ENCODE data around the gene OSBPL10. TPM values are rescaled to one million over a fixed set of nuclear protein-coding genes. Genes with fewer than 3 reads are reported as not detected.

The OSBPL10 gene
- total and polyA plus RNA-seq, 2 donors (not counting 1 experiment from before 2014, with no cell fraction given): 88.5 to 310 TPM

DNA sequence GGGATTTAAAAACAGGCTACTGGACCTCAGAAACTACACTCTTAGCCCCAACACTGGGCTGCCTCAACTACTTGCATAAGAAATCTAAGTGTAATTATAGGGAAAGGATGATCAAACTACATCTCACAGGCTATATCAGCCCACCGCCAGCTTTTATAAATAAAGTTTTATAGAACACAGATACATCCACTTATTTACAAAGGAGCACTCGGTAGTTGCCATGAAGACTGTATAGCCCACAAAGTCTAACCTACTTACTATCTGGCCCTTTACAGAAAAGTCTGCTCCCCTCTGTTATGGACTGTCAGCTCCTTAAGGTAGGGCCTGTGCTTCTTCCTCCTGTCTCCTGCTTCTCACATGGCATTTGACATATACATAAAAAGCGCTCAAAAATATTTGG lies 9.5 kb downstream of the OSBPL10 start:
- Histone ChIP-seq H3K4me3 (ENCODE audit: control extremely low read depth in 1 of 5, extremely low read depth in 1 of 5, insufficient read depth in 1 of 5, low read depth in 2 of 5, low read length in 4 of 5) (no peak overlapping the region), H4K20me1 (ENCODE audit: control insufficient read depth, insufficient read depth, low read length, poor library complexity, severe bottlenecking) (no peaks in the 10 kb centered on the region), H2AFZ (ENCODE audit: insufficient read depth, low read depth, low read length, poor library complexity, severe bottlenecking) (no peak overlapping the region), H3K27me3 (replicated peaks in 1 of 4; ENCODE audit: control extremely low read depth in 1 of 4, control insufficient read depth in 3 of 4, insufficient read depth in 4 of 4, low read length in 3 of 4) (no peaks in the 10 kb centered on the region), H3K79me2 (ENCODE audit: control insufficient read depth, insufficient read depth, low read length) (peaks cover 99% of the 10 kb centered on the region), H3K36me3 (replicated peaks in 1 of 2; ENCODE audit: control extremely low read depth in 1 of 2, control insufficient read depth in 1 of 2, extremely low read depth in 1 of 2, insufficient read depth in 2 of 2, low read length in 1 of 2) (peaks cover 0 to 28% of the 10 kb centered on the region in 2 experiments), H3K4me1 (ENCODE audit: control insufficient read depth in 2 of 2, insufficient read depth in 2 of 2, low read length in 2 of 2) (peaks cover 84 to 87% of the 10 kb centered on the region in 2 donors), H3K9me3 (ENCODE audit: control extremely low read depth in 1 of 3, control insufficient read depth in 2 of 3, insufficient read depth in 1 of 3, low read length in 2 of 3) (no peaks in the 10 kb centered on the region), H3K27ac (ENCODE audit: low read length in 2 of 2) (peak overlapping the region; percentile 38 to 73), H3K4me2 (replicated peaks; ENCODE audit: low read depth, low read length, poor library complexity, severe bottlenecking) (peak overlapping the region; percentile 53), H3K9ac (ENCODE audit: low read length) (peak overlapping the region; percentile 12)
- peaks cover 89% of the 10 kb centered on the region for H3K4me1 Mint-ChIP-seq
- DNase-seq: no peak
- no peaks in the 10 kb centered on the region for H3K9me3 Mint-ChIP-seq (ENCODE audit: insufficient read depth)
- ChIA-PET CTCF (interaction anchor here (0.6 to 3.6 kb wide), 6 partner anchors 10 to 81 kb away, joined by 3 to 11 read pairs (median 4); partner anchors contain the start of genes OSBPL10 and ZNF860), POLR2A (interaction anchor here (0.5 to 1.1 kb wide), 4 partner anchors 8 to 20 kb away, joined by 3 to 4 read pairs (median 4); partner anchors contain the start of genes OSBPL10 and ZNF860)
- H3K27ac Mint-ChIP-seq: peak overlapping the region; percentile 78
- ATAC-seq (ENCODE audit: low read depth): no peak
- intact Hi-C loops (cut with micrococcal nuclease): loop anchor here (1.0 kb wide), 1 partner anchor 10 kb away; the partner anchor contains the start of genes OSBPL10 and ZNF860
- H3K4me3 Mint-ChIP-seq: peak overlapping the region; percentile 66
- TF ChIP-seq, protein P1, sequence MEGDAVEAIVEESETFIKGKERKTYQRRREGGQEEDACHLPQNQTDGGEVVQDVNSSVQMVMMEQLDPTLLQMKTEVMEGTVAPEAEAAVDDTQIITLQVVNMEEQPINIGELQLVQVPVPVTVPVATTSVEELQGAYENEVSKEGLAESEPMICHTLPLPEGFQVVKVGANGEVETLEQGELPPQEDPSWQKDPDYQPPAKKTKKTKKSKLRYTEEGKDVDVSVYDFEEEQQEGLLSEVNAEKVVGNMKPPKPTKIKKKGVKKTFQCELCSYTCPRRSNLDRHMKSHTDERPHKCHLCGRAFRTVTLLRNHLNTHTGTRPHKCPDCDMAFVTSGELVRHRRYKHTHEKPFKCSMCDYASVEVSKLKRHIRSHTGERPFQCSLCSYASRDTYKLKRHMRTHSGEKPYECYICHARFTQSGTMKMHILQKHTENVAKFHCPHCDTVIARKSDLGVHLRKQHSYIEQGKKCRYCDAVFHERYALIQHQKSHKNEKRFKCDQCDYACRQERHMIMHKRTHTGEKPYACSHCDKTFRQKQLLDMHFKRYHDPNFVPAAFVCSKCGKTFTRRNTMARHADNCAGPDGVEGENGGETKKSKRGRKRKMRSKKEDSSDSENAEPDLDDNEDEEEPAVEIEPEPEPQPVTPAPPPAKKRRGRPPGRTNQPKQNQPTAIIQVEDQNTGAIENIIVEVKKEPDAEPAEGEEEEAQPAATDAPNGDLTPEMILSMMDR (IDR thresholded peaks at IDR 0.05): no peak
- TF ChIP-seq EZH2 (IDR thresholded peaks at IDR 0.05; ENCODE audit: borderline replicate concordance, insufficient read depth, low read depth, low read length, poor library complexity, severe bottlenecking): no peak
- 100% methylated on average over 1 of the region's 3 CpGs for WGBS (ENCODE audit: insufficient coverage)
- H3K27me3 Mint-ChIP-seq: no peaks in the 10 kb centered on the region

DNA sequence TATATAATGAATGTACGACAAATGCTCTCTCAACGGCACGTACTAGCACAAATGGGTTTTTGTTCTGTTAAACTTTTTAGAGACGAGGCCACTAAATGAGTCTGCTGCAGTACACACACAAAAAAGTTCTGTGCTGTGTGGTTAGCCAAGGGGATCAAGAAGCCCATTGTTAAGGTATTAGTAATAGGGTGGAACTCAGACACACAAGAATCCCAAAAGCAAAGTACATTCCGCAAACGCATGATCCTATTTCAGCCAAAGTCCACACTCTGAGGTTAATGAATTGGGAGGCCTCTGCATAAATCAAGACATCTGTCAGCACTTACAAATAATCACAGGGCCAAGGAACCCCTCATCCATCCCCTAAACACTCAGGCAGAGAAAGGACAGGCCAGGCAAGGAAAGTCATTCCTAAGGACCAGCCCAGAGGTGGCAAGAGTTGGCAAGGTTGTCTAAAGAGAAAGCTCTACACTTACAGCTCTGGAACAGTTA lies 12.1 kb downstream of the OSBPL10 start:
- Histone ChIP-seq H4K20me1 (ENCODE audit: control insufficient read depth, insufficient read depth, low read length, poor library complexity, severe bottlenecking) (no peaks in the 10 kb centered on the region), H2AFZ (ENCODE audit: insufficient read depth, low read depth, low read length, poor library complexity, severe bottlenecking) (no peak overlapping the region), H3K9me3 (ENCODE audit: control extremely low read depth in 1 of 3, control insufficient read depth in 2 of 3, insufficient read depth in 1 of 3, low read length in 2 of 3) (no peaks in the 10 kb centered on the region), H3K79me2 (ENCODE audit: control insufficient read depth, insufficient read depth, low read length) (peaks cover 91% of the 10 kb centered on the region), H3K4me2 (replicated peaks; ENCODE audit: low read depth, low read length, poor library complexity, severe bottlenecking) (peak overlapping the region; percentile 0), H3K9ac (ENCODE audit: low read length) (peak overlapping the region; percentile 24), H3K27me3 (replicated peaks in 1 of 4; ENCODE audit: control extremely low read depth in 1 of 4, control insufficient read depth in 3 of 4, insufficient read depth in 4 of 4, low read length in 3 of 4) (no peaks in the 10 kb centered on the region), H3K36me3 (replicated peaks in 1 of 2; ENCODE audit: control extremely low read depth in 1 of 2, control insufficient read depth in 1 of 2, extremely low read depth in 1 of 2, insufficient read depth in 2 of 2, low read length in 1 of 2) (peaks cover 0 to 21% of the 10 kb centered on the region in 2 experiments), H3K4me3 (ENCODE audit: control extremely low read depth in 1 of 5, extremely low read depth in 1 of 5, insufficient read depth in 1 of 5, low read depth in 2 of 5, low read length in 4 of 5) (no peak overlapping the region), H3K4me1 (ENCODE audit: control insufficient read depth in 2 of 2, insufficient read depth in 2 of 2, low read length in 2 of 2) (peaks cover 64 to 66% of the 10 kb centered on the region in 2 donors), H3K27ac (ENCODE audit: low read length in 2 of 2) (peak overlapping the region in 1 of 2 donors; percentile 68)
- peaks cover 77% of the 10 kb centered on the region for H3K4me1 Mint-ChIP-seq
- H3K27ac Mint-ChIP-seq: peak overlapping the region; percentile 76
- no peaks in the 10 kb centered on the region for H3K9me3 Mint-ChIP-seq (ENCODE audit: insufficient read depth)
- H3K4me3 Mint-ChIP-seq: peak overlapping the region; percentile 6
- no peaks in the 10 kb centered on the region for H3K27me3 Mint-ChIP-seq
- intact Hi-C loops (cut with micrococcal nuclease): no loop called here
- WGBS (ENCODE audit: insufficient coverage): 100% methylated on average over 3 of the region's 6 CpGs
- no peak for DNase-seq
- CTCF ChIA-PET: interaction anchor here (3.6 kb wide), 1 partner anchor 8 kb away, joined by 11 read pairs; no protein-coding TSS in a partner anchor
- POLR2A ChIA-PET: interaction anchor here (0.7 kb wide), 2 partner anchors 10 to 81 kb away, joined by 4 to 5 read pairs; no protein-coding TSS in a partner anchor
- TF ChIP-seq, protein P1 (IDR thresholded peaks at IDR 0.05): no peak
- TF ChIP-seq EZH2 (IDR thresholded peaks at IDR 0.05; ENCODE audit: borderline replicate concordance, insufficient read depth, low read depth, low read length, poor library complexity, severe bottlenecking): no peak
- ATAC-seq (ENCODE audit: low read depth): no peak

All from B cell (primary cell).